IMR-90 (cell line): ENCODE measurements around the gene TAS2R30.

Experiments used
- CTCF ChIP-seq: conservative IDR thresholded peaks from 2 replicates; pipeline ENCODE4 v1.5.1; 2012; ENCODE audit warnings: mild to moderate bottlenecking, low read depth, low read length, improper control_type of control experiment
- RCOR1 ChIP-seq: IDR thresholded peaks from 2 replicates; pipeline ENCODE4 v1.6.1; 2012; ENCODE audit warnings: mild to moderate bottlenecking, low read length, improper control_type of control experiment; ENCODE audit not compliant: insufficient replicate concordance
- RFX5 ChIP-seq: IDR thresholded peaks from 2 replicates; pipeline ENCODE4 v1.8.0; 2012; ENCODE audit warnings: low read depth, mild to moderate bottlenecking, low read length, moderate library complexity

GRCh38 chr12:11092128-11092527, 42.3 kb downstream of the TAS2R30 start, which contains the start of gene TAS2R43:
- TF ChIP-seq RFX5: no peak
- TF ChIP-seq RCOR1: no peak
- no peak for TF ChIP-seq CTCF
